SU-DHL-6 (cell line): ENCODE data around the gene MST1R.

Experiments used
- CTCF ChIP-seq: fragments of 200-600 bp; sonication (generic); IDR thresholded peaks from one replicate; pipeline ENCODE4 v1.5.1; 2017; ENCODE audit warnings: antibody characterized with exemption, mild to moderate bottlenecking, low read length, moderate library complexity; ENCODE audit not compliant: insufficient read depth, poor library complexity, severe bottlenecking
- EZH2phosphoT487 ChIP-seq: fragments of 200-600 bp; sonication (generic), shearing (Covaris generic); conservative IDR thresholded peaks from 2 replicates; pipeline ENCODE4 v1.6.1; 2018; ENCODE audit warnings: mild to moderate bottlenecking, antibody characterized with exemption, low read length, moderate library complexity, mixed read lengths

GRCh38 chr3:49927798-49928197 lies 24.1 kb upstream of the MST1R start:
- no peak for TF ChIP-seq CTCF
- TF ChIP-seq EZH2phosphoT487: no peak
